Activated gamma-delta T cell treated with anti-CD3 and anti-CD28 coated beads, Interleukin-2, amount 50 U/mL, for 16 hours (primary cell): ENCODE data around the gene PRRX2.
"Not testable (repeated sequence)": the region's sequence is repeated elsewhere in the genome, so short reads cannot be mapped to it uniquely, and the experiment has no call there.

Experiments
- DNase-seq: peaks from one replicate; pipeline ENCODE4 v3.0.0-alpha.2; 2020; ENCODE audit warnings: low read depth

The PRRX2 gene

GRCh38 chr9:129655154-129655553 is 10.3 kb upstream of the PRRX2 start:
- no peak for DNase-seq

- no peak for DNase-seq
Observed at GRCh38 chr9:129655696-129656095, 9.8 kb upstream of the PRRX2 start.

- no peak for DNase-seq
Observed at GRCh38 chr9:129656795-129657390, 8.6 kb upstream of the PRRX2 start.

- no peak for DNase-seq
Observed at GRCh38 chr9:129661029-129661428, 4.4 kb upstream of the PRRX2 start.

- not testable (repeated sequence) for DNase-seq
Observed at GRCh38 chr9:129662239-129662638, 3.2 kb upstream of the PRRX2 start.

GRCh38 chr9:129664746-129665388 is 580 bp upstream of the PRRX2 start:
- no peak for DNase-seq

- no peak for DNase-seq
Observed at GRCh38 chr9:129665814-129666520, 520 bp downstream of the PRRX2 start.

GRCh38 chr9:129666575-129666974 is 1.1 kb downstream of the PRRX2 start:
- no peak for DNase-seq

- no peak for DNase-seq
Observed at GRCh38 chr9:129667378-129667777, 1.9 kb downstream of the PRRX2 start.

- no peak for DNase-seq
Observed at GRCh38 chr9:129667850-129668249, 2.4 kb downstream of the PRRX2 start.

- no peak for DNase-seq
Observed at GRCh38 chr9:129669141-129669718, 3.8 kb downstream of the PRRX2 start.

GRCh38 chr9:129669946-129670345 is 4.5 kb downstream of the PRRX2 start:
- DNase-seq = no peak

- no peak for DNase-seq
Observed at GRCh38 chr9:129671065-129671464, 5.6 kb downstream of the PRRX2 start.

- no peak for DNase-seq
Observed at GRCh38 chr9:129671519-129671918, 6.1 kb downstream of the PRRX2 start.

GRCh38 chr9:129672702-129673101 is 7.3 kb downstream of the PRRX2 start:
- no peak for DNase-seq

- no peak for DNase-seq
Observed at GRCh38 chr9:129673602-129674001, 8.2 kb downstream of the PRRX2 start.

- DNase-seq = no peak
Observed at GRCh38 chr9:129674229-129674628, 8.8 kb downstream of the PRRX2 start.

GRCh38 chr9:129675620-129676019 is 10.2 kb downstream of the PRRX2 start:
- DNase-seq = no peak

GRCh38 chr9:129676287-129676686 is 10.8 kb downstream of the PRRX2 start:
- DNase-seq = no peak

- DNase-seq = no peak
Observed at GRCh38 chr9:129676975-129677374, 11.5 kb downstream of the PRRX2 start.

- DNase-seq = no peak
Observed at GRCh38 chr9:129677456-129677855, 12.0 kb downstream of the PRRX2 start.

GRCh38 chr9:129678844-129679243 is 13.4 kb downstream of the PRRX2 start:
- no peak for DNase-seq

GRCh38 chr9:129679537-129679936 is 14.1 kb downstream of the PRRX2 start:
- no peak for DNase-seq
